DND-41 (cell line): Measurements from ENCODE around the gene STMN1.
"Not testable (repeated sequence)": the region's sequence is repeated elsewhere in the genome, so short reads cannot be mapped to it uniquely, and the experiment has no call there.

Experiments used
- ATAC-seq: fragments of 200-7000 bp; cut with Tn5 transposase; 3 replicates; pipeline ENCODE4 v1.9.1; 2021; ENCODE audit warnings: low read depth; ENCODE audit not compliant: insufficient read depth
- DNase-seq: peaks from one replicate; pipeline ENCODE4 v3.0.0-alpha.2; 2020
- H2AFZ ChIP-seq: 2 replicates; pipeline ENCODE4 v1.6.0; 2012; ENCODE audit warnings: low read depth, low read length
- H3K27ac ChIP-seq: 2 replicates; pipeline ENCODE4 v1.5.1; 2012; ENCODE audit warnings: low read length, inconsistent platforms
- H3K27me3 ChIP-seq: fragments of 200-600 bp; sonication (generic); 2 replicates; pipeline ENCODE4 v1.6.0; 2012; ENCODE audit warnings: low read length, mild to moderate bottlenecking, inconsistent platforms; ENCODE audit not compliant: insufficient read depth, poor library complexity
- H3K36me3 ChIP-seq: 2 replicates; pipeline ENCODE4 v1.5.1; 2012; ENCODE audit warnings: low read length, inconsistent platforms; ENCODE audit not compliant: insufficient read depth
- H3K4me1 ChIP-seq: 2 replicates; pipeline ENCODE4 v1.5.1; 2012; ENCODE audit warnings: mild to moderate bottlenecking, low read length; ENCODE audit not compliant: insufficient read depth
- H3K4me2 ChIP-seq: 2 replicates; pipeline ENCODE4 v1.6.0; 2012; ENCODE audit warnings: mild to moderate bottlenecking, moderate library complexity, low read length, inconsistent platforms; ENCODE audit not compliant: insufficient read depth
- H3K4me3 ChIP-seq, 2 experiments: fragments of 200-600 bp in 1 of 2; shearing (Covaris generic) in 1 of 2; 2 replicates each; pipeline ENCODE4 v1.5.1; 2012 to 2016; ENCODE audit warnings: inconsistent platforms in 2 of 2, low read length in 2 of 2, mild to moderate bottlenecking in 2 of 2, low read depth in 1 of 2, moderate library complexity in 1 of 2
- H3K79me2 ChIP-seq: 2 replicates; pipeline ENCODE4 v1.6.0; 2012; ENCODE audit warnings: low read length, inconsistent platforms; ENCODE audit not compliant: insufficient read depth
- H3K9ac ChIP-seq: 2 replicates; pipeline ENCODE4 v1.6.0; 2012; ENCODE audit warnings: low read depth, mild to moderate bottlenecking, inconsistent platforms, low read length, moderate library complexity
- H3K9me3 ChIP-seq: 2 replicates; pipeline ENCODE4 v1.5.1; 2012; ENCODE audit warnings: low read length, moderate library complexity, mild to moderate bottlenecking, inconsistent platforms; ENCODE audit not compliant: insufficient read depth, severe bottlenecking
- H4K20me1 ChIP-seq: 2 replicates; pipeline ENCODE4 v1.6.0; 2012; ENCODE audit warnings: low read length; ENCODE audit not compliant: insufficient read depth
- CTCF ChIP-seq: IDR thresholded peaks from 2 replicates; pipeline ENCODE4 v1.5.1; 2012; ENCODE audit warnings: borderline replicate concordance, low read length, moderate library complexity, mild to moderate bottlenecking; ENCODE audit not compliant: poor library complexity, severe bottlenecking; ENCODE audit errors: extremely low read depth
- EZH2 ChIP-seq: IDR thresholded peaks from 3 replicates; pipeline ENCODE4 v1.6.1; 2012; ENCODE audit warnings: borderline replicate concordance, low read depth, mild to moderate bottlenecking, moderate library complexity, low read length, inconsistent platforms; ENCODE audit not compliant: severe bottlenecking

Gene STMN1

GRCh38 chr1:25944986-25945385 is 38.8 kb upstream of the STMN1 start:
- DNase-seq (no peak), ATAC-seq (no peak)
- Histone ChIP-seq H4K20me1 (no peaks in the 10 kb centered on the region), H3K36me3 (no peaks in the 10 kb centered on the region), H3K27me3 (no peaks in the 10 kb centered on the region), H3K79me2 (no peaks in the 10 kb centered on the region), H3K9me3 (peaks cover 4% of the 10 kb centered on the region), H3K9ac (no peak overlapping the region), H2AFZ (no peak overlapping the region), H3K4me2 (no peak overlapping the region), H3K4me1 (no peaks in the 10 kb centered on the region), H3K4me3 (no peak overlapping the region), H3K27ac (no peak overlapping the region)
- TF ChIP-seq EZH2 (no peak), CTCF (no peak)

GRCh38 chr1:25943511-25943910 is 37.3 kb upstream of the STMN1 start:
- not testable (repeated sequence) for H2AFZ ChIP-seq, H3K4me1 ChIP-seq, H3K36me3 ChIP-seq, H3K79me2 ChIP-seq, H3K4me2 ChIP-seq, H3K4me3 ChIP-seq, H3K27me3 ChIP-seq, H3K27ac ChIP-seq, ATAC-seq, H3K9ac ChIP-seq, DNase-seq, H3K9me3 ChIP-seq, H4K20me1 ChIP-seq

GRCh38 chr1:25936947-25937346 is 30.7 kb upstream of the STMN1 start:
- no peak for ATAC-seq

More at GRCh38 chr1:25936947-25937346, 30.7 kb upstream of the STMN1 start:
- TF ChIP-seq EZH2 = no peak
- no peak for TF ChIP-seq CTCF
- no peaks in the 10 kb centered on the region for H3K36me3 ChIP-seq
- no peak overlapping the region for H3K4me2 ChIP-seq
- no peak overlapping the region for H3K4me3 ChIP-seq
- DNase-seq = no peak
- H4K20me1 ChIP-seq = no peaks in the 10 kb centered on the region
- H3K79me2 ChIP-seq = no peaks in the 10 kb centered on the region
- no peaks in the 10 kb centered on the region for H3K27me3 ChIP-seq
- H3K9me3 ChIP-seq = no peaks in the 10 kb centered on the region
- no peak overlapping the region for H3K27ac ChIP-seq
- peaks cover 12% of the 10 kb centered on the region for H3K4me1 ChIP-seq
- no peak overlapping the region for H2AFZ ChIP-seq
- H3K9ac ChIP-seq = no peak overlapping the region
